ENCODE measurements around the gene CCDC38.

Gene CCDC38

DNA sequence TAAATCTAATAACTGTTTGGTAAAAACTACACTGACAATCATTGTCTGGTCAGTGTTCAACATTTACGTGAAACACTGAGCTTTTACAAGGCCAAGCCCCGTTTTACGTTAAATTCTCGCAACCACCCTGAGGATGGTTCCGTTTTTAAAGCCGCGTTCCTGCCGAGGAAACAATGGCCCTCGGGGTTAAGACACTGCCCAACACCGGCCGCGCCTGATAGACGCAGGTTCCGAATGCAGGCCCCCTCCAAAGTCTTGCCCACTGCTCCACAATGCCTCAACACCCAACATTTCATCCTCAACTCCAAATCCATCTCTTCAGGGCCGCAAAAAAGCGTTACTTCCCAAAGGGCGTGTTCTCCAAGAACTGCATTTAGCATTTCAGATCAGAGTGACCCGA lies 84.6 kb downstream of the CCDC38 start:
- H3K4me2 ChIP-seq (ENCODE audit: low read length) = peak overlapping the region; percentile 77; the same call in 1 of the 2 replicates
- H2AFZ ChIP-seq (ENCODE audit: low read length) = no peak overlapping the region
- TF ChIP-seq, protein P1, sequence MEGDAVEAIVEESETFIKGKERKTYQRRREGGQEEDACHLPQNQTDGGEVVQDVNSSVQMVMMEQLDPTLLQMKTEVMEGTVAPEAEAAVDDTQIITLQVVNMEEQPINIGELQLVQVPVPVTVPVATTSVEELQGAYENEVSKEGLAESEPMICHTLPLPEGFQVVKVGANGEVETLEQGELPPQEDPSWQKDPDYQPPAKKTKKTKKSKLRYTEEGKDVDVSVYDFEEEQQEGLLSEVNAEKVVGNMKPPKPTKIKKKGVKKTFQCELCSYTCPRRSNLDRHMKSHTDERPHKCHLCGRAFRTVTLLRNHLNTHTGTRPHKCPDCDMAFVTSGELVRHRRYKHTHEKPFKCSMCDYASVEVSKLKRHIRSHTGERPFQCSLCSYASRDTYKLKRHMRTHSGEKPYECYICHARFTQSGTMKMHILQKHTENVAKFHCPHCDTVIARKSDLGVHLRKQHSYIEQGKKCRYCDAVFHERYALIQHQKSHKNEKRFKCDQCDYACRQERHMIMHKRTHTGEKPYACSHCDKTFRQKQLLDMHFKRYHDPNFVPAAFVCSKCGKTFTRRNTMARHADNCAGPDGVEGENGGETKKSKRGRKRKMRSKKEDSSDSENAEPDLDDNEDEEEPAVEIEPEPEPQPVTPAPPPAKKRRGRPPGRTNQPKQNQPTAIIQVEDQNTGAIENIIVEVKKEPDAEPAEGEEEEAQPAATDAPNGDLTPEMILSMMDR (IDR thresholded peaks at IDR 0.05; ENCODE audit: low read length) = no peak
- no peak for TF ChIP-seq EZH2 (IDR thresholded peaks at IDR 0.05; ENCODE audit: borderline replicate concordance, low read length)

DNA sequence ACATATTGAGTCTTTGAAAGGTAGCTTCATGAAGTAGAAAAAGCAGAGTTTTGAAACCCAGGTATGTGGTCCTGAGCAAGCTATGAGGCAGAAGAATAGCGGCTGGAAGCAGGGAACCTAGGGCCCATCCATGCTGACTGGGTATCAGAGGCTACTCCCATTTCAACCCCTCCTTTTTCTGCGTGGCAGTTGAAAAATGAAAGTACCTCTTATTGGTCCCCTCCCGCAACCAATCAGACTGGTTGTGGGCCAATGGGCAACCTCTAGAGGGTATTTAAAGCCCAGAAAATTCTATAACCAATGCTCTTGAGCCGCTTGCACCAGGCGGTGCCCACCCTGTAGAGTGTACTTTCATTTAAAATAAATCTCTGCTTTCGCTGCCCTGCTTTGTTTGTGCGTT lies 85.3 kb downstream of the CCDC38 start:
- H3K27me3 ChIP-seq (ENCODE audit: insufficient read depth, low read length) = no peaks in the 10 kb centered on the region
- peaks cover 33% of the 10 kb centered on the region for H3K79me2 ChIP-seq (ENCODE audit: insufficient read depth, low read length)
- H4K20me1 ChIP-seq (ENCODE audit: insufficient read depth, low read length) = no peaks in the 10 kb centered on the region
- H3K36me3 ChIP-seq (ENCODE audit: insufficient read depth, low read length) = peaks cover 17% of the 10 kb centered on the region
- no peak overlapping the region for H3K4me3 ChIP-seq (ENCODE audit: low read depth, low read length, poor library complexity, severe bottlenecking)
- H3K9ac ChIP-seq (ENCODE audit: low read length) = no peak overlapping the region
- H3K27ac ChIP-seq (ENCODE audit: low read depth, low read length, poor library complexity, severe bottlenecking) = no peak overlapping the region
- H3K9me3 ChIP-seq (ENCODE audit: low read length) = no peaks in the 10 kb centered on the region
- peaks cover 23% of the 10 kb centered on the region for H3K4me1 ChIP-seq (ENCODE audit: insufficient read depth, low read length, severe bottlenecking)
- H3F3A ChIP-seq (ENCODE audit: insufficient read depth, low read length) = no peaks in the 10 kb centered on the region
- TF ChIP-seq EZH2 (IDR thresholded peaks at IDR 0.05; ENCODE audit: borderline replicate concordance, low read length) = no peak
- TF ChIP-seq, protein P1 (IDR thresholded peaks at IDR 0.05; ENCODE audit: low read length) = no peak
- H2AFZ ChIP-seq (ENCODE audit: low read length) = no peak overlapping the region
- H3K4me2 ChIP-seq (ENCODE audit: low read length) = no peak overlapping the region
- H3K9me2 ChIP-seq (ENCODE audit: low read depth, low read length) = no peaks in the 10 kb centered on the region

More for the DNA sequence above, 84.6 kb downstream of the CCDC38 start:
- H3K79me2 ChIP-seq (ENCODE audit: insufficient read depth, low read length) = peaks cover 34% of the 10 kb centered on the region
- no peaks in the 10 kb centered on the region for H3F3A ChIP-seq (ENCODE audit: insufficient read depth, low read length)
- no peak overlapping the region for H3K9ac ChIP-seq (ENCODE audit: low read length)
- no peak overlapping the region for H3K27ac ChIP-seq (ENCODE audit: low read depth, low read length, poor library complexity, severe bottlenecking)
- peak overlapping the region; percentile 79 for H3K4me3 ChIP-seq (ENCODE audit: low read depth, low read length, poor library complexity, severe bottlenecking)
- no peaks in the 10 kb centered on the region for H3K27me3 ChIP-seq (ENCODE audit: insufficient read depth, low read length)
- H3K36me3 ChIP-seq (ENCODE audit: insufficient read depth, low read length) = peaks cover 24% of the 10 kb centered on the region
- no peaks in the 10 kb centered on the region for H3K9me3 ChIP-seq (ENCODE audit: low read length)
- H3K4me1 ChIP-seq (ENCODE audit: insufficient read depth, low read length, severe bottlenecking) = peaks cover 23% of the 10 kb centered on the region
- H3K9me2 ChIP-seq (ENCODE audit: low read depth, low read length) = no peaks in the 10 kb centered on the region
- H4K20me1 ChIP-seq (ENCODE audit: insufficient read depth, low read length) = no peaks in the 10 kb centered on the region

DNA sequence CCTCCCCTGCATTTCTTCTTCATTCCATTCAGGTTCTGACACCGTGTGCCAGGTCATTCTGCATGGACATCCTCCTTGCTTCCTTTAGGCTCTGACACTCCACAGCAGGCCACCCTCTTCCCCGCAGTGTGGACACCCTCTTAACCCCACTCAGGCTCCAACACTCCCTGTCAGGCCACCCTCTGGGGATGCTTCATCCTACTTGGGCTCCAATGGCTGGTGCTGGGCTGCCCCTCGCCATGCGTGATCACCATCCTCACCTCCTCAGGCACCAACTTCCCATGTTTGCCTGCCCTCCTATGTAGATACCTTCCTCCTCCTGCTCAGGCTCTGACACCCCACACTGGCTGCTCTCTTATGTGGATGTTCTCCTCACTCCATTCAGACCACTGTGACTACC lies 90.3 kb downstream of the CCDC38 start:
- no peaks in the 10 kb centered on the region for H3K4me1 ChIP-seq (ENCODE audit: insufficient read depth, low read length, severe bottlenecking)
- no peak overlapping the region for H2AFZ ChIP-seq (ENCODE audit: low read length)
- no peaks in the 10 kb centered on the region for H3K9me2 ChIP-seq (ENCODE audit: low read depth, low read length)
- no peaks in the 10 kb centered on the region for H3K36me3 ChIP-seq (ENCODE audit: insufficient read depth, low read length)
- no peaks in the 10 kb centered on the region for H3K27me3 ChIP-seq (ENCODE audit: insufficient read depth, low read length)
- no peaks in the 10 kb centered on the region for H3K9me3 ChIP-seq (ENCODE audit: low read length)
- H3K4me3 ChIP-seq (ENCODE audit: low read depth, low read length, poor library complexity, severe bottlenecking) = no peak overlapping the region
- no peak overlapping the region for H3K27ac ChIP-seq (ENCODE audit: low read depth, low read length, poor library complexity, severe bottlenecking)
- no peaks in the 10 kb centered on the region for H4K20me1 ChIP-seq (ENCODE audit: insufficient read depth, low read length)
- H3F3A ChIP-seq (ENCODE audit: insufficient read depth, low read length) = no peaks in the 10 kb centered on the region
- no peak overlapping the region for H3K9ac ChIP-seq (ENCODE audit: low read length)
- H3K4me2 ChIP-seq (ENCODE audit: low read length) = no peak overlapping the region
- no peaks in the 10 kb centered on the region for H3K79me2 ChIP-seq (ENCODE audit: insufficient read depth, low read length)
- TF ChIP-seq, protein P1 (IDR thresholded peaks at IDR 0.05; ENCODE audit: low read length) = no peak
- TF ChIP-seq EZH2 (IDR thresholded peaks at IDR 0.05; ENCODE audit: borderline replicate concordance, low read length) = no peak
